HG02840 (cell line): ENCODE results near the gene FSHR.

Experiments
- ATAC-seq: cut with Tn5 transposase; IDR thresholded peaks from one replicate; pipeline ENCODE4 v1.9.1; 2021; ENCODE audit warnings: mild to moderate bottlenecking, moderate library complexity, moderate number of reproducible peaks; ENCODE audit not compliant: unreplicated experiment, low FRiP score

The FSHR gene

DNA sequence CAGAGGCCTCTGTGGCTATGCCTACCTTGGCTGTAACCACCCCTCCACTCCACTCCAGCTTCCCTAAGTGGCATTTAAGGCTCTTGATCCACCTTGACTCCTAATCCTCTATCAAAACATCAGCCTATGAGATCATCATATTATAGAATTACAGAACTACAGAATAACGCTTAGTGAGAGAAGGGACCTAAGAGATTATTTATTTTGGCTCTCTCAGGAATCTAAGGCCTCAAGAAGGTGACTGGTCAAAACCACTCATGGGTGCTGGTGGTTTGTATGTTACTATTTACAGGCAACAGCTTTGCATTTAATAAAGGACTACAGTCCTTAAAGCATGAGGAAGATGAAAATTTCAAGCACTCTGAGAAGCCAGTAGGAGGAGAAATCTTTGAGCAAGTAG, 118.8 kb downstream of the FSHR start:
- ATAC-seq = no peak

DNA sequence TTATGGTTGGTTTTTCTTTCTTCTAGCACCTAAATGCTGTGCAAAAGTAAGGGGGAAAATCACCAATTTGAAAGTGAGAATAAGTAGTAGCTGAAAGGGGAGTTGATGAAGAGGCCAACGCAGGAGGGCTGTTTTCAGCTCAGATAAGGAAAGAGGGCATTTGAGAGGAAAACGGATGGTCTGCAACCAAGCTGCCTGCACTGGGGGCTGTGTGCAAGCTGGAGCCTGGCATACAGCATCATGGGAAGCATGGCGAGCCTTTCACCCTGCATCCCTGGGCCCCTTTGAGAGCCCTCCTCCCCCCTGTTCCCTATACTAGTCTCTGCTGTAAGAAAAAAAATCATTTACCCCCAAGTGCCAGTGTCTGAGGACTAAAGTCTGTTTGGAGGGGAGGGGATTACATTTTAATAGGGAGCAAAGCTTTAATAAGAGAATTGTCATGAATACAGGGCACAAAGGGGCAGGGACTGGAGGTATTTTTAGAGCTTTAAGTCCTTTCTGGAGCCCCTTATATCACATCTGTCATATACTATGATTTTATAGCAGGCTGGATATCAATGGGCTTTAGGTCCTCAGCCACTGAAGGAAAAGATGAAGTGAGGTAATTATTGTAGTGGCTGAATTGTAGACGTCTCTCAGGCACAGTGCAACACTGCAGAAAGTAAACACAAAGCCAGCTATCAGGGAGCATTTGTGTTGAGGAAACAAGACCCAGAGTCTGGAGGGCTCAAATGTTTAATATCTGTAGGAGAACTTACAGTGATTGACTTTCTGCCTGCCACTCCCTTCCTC, 120.7 kb downstream of the FSHR start:
- no peak for ATAC-seq

DNA sequence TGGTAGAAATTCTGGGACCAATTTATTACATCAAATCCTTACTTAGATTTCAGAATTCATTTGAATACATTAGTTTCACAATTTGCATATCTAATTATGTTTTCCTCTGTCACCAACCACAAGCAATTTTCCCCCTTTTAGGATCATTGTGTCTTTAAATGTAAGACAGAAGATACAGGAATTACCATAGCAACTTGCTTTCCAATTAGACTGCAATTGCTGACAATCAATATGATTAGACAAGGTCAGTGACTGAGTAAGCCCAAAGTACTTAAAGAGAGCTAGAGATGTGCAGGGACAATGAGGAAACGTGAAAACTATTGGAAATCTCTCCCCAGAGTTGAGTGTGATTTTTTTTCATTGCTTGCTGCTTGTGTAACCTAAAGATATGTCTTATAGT, 121.4 kb downstream of the FSHR start:
- ATAC-seq = no peak

DNA sequence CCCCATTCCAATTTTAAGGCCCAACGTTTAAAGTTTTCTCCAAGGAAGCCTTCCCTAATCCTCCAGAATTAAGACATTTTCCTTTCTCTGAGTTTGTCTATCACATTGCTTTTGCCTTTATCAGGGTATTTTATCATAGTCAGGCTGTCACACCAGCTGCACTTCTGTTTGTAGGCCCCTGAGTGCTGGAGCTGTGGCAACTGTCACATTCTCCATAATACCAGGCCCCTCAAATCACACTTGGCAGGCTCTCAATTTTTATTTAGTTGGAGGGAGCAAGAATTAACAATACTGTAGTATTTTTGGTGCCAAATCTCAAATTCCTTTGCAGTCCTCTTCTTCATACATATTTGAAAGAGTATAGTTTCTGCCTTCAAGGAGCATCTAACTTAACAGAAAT, 122.2 kb downstream of the FSHR start:
- no peak for ATAC-seq

DNA sequence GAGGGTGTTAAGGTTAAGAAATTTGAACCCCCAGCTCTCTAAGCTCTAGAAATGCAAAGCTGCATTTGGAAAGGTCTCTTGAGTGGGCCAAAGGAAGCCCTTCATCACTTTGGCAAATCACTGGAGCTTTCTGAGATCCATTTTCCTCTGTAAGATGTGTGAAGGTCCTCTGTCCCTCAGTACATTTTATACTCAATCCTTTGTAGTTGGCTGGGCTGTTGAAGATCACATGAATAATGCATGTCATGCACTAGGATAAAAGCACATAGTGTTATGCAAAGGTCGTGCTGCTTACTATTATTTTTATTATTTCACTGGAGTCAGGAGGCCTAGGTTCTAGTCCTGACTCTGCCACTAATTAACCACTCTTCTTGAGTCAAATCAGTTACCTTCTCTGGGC, 124.9 kb downstream of the FSHR start:
- ATAC-seq = no peak

DNA sequence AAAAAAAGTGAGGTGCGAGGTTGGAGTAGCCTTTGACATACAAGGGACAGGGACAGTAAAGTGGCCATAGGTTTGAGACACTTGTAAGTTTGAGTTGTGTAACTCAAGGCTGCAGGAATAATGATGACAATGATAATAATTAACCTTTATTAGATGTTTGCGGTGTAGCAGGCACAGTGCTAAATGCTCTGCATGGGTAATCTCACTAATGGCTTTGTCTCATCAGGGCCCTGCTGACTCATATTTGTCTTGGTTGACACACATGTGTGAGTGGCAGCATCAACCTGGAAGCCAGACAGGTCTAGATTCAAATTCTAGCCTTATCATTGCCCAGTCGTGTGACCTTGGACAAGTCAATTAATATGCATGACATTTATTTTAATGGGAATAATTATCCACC, 126.2 kb downstream of the FSHR start:
- ATAC-seq = peak; percentile 98

DNA sequence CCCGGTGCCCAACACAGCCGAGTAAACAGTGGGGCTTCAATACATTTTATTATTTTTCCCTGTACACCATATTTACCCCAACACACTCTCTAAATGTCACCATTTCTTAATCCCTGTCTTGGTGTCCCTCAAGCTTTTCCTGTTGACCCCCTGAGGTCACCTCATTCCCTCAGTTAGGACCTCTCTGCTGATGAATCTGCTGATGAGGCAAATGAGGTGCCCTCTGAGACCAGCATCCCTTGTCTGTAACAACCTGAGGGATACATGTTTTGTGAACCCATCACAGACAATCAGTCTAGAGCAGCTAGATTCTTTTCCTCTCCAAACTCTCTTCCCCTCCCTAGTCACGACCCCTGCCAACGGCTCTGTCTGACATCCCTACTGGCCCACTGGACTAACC, 127.6 kb downstream of the FSHR start:
- ATAC-seq = no peak

DNA sequence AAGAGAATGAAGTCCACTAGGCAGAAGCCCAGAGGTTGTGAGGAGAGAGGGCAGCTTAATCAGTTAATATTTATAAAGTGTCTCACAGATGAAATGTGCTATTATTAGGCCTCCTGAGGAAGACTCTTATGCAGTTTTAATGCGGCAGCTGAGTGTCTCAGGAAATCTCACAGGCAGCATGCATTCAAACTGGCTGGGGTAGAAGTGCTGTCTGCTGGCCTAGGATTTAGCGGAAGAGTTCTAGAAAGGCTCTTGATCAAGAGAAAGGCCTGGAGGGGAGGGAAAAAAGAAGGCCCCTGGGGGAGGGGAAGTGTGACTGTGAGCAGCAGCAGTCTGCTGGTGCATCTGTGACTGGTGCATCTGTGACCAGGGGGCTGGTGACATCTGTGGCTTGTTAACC, 133.0 kb downstream of the FSHR start:
- ATAC-seq = no peak

DNA sequence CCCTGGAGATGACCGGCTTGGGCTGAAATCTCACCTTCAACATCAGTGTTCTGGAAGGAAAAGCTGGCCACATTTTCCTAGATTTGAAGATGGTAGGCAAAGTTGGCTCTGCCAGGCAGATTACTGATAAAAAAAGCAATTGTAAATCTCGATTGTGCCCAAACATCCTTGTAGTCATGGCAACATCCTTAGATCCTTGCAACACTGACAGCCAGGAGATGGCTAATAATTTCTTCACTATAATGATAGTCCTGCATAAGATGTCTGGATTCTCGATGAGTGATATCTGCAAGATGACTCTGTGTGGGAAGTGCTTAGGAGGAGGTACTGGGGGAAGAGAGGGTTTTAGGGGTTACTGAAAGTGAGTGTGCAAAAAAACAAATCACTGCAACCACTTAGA, 149.1 kb downstream of the FSHR start:
- ATAC-seq = no peak

DNA sequence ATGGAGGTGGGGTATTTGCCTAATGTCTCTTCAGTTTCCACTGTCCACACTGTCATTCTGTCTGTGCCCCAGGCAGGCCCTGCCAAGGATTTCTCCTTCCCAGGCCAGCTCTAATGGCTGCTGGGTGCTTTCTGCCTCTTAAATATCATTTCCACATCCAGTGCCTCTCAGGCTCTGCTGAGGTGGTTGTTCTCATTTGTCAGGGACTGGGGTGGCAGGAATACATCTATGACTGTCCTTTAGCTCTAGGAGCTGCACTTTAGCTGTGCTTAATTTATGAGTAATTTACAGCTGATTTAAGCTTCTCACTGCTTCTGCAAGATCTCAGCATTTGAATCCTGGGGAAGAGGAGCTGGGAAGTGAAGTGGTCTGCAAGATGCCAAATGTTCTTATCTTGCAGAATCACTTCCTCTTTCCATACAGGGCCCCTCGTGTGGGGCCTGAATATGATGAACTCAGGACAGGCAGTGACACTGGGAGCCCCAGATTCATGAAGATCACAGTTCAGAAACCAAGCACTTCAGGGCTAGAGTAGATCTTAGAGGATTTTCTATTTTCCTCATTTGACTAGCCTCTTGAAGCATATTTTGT, 150.2 kb downstream of the FSHR start:
- ATAC-seq = peak; percentile 56

DNA sequence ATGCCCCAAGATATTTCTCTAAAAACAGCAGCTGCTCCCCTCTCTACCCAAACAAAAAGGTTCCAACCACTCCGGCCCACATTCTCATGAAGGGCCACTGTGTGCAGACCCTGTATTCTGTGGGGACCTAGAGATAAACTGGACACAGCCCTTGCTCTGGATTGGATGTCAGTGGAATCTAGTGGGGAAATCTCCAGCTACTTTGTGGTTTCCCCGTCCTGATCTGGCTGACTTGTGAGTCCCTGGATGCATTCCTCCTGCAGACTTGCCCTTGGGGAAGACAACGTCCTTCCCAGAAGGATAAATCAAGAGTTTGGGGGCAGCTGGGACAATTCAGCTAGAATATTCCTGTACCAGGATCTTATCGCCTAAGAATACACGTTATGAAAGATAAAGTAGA, 151.1 kb downstream of the FSHR start:
- ATAC-seq = no peak

DNA sequence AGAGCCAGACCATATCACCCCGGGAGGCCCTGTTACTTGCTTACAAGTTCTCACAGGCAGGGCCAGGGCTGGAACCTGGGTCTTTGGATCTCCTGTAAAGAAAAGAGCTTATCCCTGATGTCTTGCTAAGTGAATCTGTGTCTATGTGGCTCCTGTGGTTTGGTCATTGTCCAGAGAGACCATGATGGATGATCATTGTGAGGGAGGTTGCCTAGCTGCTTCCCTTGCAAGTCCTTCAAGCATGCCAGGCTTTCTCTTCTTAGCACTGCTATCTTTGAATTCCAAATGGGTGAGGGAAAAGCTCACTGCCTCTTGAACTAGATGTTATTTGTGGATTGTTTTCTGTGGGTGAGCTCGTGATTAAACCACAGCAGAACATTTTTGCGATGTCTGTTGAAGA, 151.6 kb downstream of the FSHR start:
- ATAC-seq = no peak

DNA sequence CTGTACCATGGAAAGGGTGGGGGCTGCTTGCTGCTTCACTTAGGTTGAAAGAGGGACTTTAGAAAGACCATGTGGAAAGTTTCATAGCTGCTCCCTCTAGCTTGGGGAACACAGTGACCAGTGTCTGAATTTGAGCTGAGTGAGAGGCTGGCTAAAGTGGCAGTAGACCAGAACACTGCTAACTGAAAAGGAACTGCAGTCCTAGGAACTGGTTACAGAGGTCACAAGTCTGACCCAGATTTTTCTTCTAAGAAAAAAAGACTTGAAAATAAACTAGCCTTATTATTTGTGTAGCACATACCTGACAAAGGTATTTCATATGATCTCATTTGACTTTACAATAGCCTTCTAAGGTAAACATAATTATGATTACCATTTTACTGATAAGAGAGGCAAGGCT, 153.6 kb downstream of the FSHR start:
- no peak for ATAC-seq

DNA sequence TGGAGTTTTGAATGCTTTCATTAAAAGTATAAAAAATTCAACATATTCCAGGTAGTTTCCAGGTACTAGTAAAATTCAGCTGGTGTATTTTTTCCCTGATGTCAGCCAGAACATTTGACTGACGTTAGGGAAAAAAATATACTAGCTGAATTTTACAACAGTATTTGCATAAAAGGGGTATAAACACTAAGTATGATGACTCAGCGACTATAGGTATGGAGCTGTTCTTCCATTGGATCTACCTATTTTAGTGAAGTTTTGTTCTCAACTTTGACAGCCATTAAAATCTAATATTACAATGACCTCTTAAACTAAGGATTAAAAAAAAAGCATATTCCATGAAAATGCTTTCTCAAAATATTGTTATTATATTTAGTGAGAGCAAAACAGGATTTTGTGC, 155.9 kb downstream of the FSHR start:
- ATAC-seq = no peak

DNA sequence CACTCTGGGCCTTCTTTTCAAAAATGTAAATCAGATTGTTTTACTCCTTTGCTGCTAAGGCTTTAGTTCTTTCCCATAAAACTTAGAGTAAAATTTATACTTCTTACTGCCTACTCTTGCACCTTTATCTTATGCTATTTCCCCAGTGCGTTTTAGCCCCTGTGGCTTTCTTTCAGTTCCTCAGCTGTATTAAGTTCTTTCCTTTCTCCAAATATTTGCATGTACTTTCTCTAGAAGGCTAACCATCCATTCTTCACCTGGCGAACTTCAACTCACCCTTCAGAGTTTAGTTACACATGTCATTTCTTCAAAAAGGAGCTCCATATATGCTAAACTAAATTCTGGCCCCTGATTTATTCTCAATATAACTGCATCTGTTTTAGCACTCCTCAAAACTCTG, 160.7 kb downstream of the FSHR start:
- peak; percentile 38 for ATAC-seq

DNA sequence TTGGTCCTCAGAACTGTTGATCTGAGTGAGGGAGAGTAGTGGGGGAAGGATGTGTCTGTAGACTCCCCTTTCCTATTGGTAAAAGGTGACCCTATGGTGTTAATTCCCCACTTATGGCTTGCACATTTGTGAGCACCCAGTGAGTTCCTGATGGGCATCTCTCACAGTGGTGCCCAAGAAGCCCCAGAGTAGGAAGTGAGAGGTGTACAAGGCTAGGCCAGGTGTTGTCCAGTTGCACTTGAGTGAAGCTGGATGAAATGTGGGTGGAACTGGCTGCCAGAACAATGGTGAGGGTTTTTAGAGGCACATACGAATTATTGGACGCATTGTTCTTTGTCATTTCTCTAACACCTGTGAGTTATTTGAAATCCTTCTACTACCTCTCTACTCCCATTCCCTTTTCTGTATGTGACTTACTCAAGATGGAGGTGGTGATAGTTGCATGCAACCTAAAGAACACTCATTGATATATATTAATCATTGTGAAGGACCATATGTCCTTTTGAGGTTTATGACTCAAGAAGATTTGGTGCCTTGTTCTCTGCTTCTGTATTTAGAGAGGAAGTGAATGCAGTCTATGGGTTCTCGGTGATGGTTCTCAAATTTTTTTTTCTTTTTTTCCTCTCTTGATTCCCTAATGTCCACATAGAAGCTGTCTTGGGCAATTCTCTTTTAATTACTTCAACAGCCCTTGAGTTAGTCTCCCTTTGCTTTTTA, 162.7 kb downstream of the FSHR start:
- ATAC-seq = peak; percentile 54

DNA sequence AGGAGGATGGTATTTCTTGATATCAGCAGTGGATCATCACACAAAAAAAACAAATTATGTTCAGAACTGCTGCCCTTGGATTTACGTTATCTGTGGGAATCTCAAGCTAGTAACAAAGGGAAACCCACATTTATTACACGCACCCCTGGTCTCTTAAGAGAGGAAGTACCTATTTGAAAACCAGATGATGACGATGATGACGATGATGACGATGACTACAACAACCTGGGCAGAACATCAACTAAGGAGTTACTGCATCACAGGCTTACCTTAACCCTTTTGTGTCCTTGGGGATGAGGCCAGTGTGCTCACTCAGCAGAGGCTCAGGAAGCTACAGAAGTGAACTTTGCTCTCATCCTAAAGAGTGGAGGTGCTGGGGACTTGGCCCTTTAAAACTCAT, 169.4 kb downstream of the FSHR start:
- ATAC-seq = no peak

DNA sequence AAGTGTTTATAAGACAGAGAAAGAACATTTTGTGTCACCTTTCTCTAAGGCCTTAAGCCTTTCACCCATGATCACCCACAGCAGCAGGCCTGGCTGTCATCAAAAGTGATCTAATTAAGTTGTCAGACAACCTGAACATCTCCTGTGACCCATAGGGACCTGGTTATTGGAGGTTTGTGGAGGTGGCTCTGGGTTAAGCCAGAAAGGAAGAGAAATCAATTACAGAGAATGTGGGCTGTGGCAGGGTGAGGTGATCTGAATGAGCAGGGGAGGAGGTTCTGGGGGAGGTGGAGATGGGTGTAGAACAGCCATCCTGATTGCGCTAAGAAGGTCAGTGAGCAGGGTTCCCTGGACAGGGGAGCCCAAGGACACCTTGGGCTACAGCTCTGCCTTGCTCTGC, 170.8 kb downstream of the FSHR start:
- ATAC-seq = no peak

DNA sequence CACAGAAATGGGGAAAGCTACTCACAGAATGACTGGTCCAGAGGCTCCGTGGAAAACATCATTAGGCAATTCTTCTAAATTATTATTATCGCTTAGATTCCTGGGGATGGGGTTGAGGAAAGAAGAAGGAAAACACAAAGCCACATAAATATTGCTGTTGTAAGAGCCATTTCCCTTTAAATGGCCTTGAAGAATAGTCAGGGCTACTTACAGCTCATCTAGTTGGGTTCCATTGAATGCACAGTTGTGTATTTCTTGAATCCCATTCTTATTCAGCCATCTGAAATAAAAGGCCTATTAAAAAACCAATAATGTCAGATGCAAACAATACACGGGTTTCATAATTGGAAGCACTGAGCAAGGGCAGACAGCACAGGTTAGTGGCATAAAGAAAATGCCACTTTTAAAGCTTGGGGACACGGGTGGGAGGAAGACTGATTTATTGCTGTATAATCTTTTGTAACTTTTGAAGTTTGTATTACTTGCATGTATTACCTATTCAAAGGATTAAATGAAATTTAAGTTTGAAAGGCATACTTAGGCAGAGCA, 171.4 kb downstream of the FSHR start:
- ATAC-seq = no peak

DNA sequence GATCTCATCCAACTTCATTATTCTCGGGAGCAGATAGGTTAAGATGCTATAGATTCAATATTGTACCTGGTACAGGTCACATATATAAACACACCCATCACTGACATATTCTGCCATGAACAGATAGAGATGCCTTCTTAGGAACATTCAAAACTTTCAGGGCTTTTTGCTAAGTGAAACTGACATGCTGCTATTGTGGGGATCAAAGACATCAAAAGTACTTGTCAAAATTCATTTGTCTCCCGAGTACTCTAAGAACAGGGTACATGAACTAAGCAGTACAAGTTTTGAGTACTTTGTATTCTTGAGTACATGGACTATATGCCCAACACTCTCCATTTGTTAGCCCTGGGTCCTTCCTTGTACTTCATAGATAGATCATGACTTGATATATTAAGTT, 173.5 kb downstream of the FSHR start:
- ATAC-seq = no peak

DNA sequence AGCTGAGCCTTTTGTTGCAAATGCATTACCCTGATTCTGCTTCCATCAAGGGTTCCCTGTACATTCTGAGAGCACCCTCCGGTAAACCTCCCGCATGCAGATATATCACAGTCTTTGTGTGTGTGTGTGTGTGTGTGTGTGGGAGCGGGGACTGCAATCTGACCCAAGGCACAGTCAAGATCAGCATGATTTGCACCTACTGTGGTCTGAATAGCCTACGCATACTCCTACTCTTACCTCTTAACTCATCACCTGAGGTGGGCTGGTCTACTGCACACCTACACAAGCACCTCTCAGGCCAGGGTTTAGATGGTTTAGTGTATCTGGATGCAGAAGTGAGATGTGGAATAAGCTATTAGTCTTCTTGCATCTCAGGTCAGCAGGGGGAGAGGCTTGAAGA, 174.6 kb downstream of the FSHR start:
- ATAC-seq = no peak

DNA sequence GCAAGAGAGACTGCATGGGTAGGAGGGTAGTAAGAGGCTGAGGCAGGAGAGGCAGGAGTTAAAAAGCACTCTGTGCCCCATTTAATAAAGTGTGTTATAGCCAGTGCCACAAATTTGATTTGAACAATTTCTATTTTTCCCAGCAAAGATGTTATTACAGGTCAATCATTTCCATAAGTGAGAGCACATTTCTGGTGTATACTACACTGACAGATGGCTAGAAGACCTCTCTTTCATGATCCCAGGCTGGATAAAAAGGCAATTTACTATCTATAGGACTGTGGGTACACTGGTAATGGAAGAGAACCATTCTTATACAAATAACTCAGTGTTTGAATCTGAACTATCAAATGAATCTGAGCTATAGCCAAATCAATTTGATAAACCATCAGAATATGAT, 176.2 kb downstream of the FSHR start:
- no peak for ATAC-seq
